HG03025 (cell line): Measurements from ENCODE around the gene DCDC2.
A peak's percentile ranks its signal among the peaks of the same experiment; 100 is the strongest.
"Not testable (repeated sequence)": the region's sequence is repeated elsewhere in the genome, so short reads cannot be mapped to it uniquely, and the experiment has no call there.

Experiments used
- ATAC-seq: cut with Tn5 transposase; IDR thresholded peaks from one replicate; pipeline ENCODE4 v1.9.1; 2021; ENCODE audit warnings: mild to moderate bottlenecking, moderate library complexity; ENCODE audit not compliant: unreplicated experiment, low FRiP score

Gene DCDC2

DNA sequence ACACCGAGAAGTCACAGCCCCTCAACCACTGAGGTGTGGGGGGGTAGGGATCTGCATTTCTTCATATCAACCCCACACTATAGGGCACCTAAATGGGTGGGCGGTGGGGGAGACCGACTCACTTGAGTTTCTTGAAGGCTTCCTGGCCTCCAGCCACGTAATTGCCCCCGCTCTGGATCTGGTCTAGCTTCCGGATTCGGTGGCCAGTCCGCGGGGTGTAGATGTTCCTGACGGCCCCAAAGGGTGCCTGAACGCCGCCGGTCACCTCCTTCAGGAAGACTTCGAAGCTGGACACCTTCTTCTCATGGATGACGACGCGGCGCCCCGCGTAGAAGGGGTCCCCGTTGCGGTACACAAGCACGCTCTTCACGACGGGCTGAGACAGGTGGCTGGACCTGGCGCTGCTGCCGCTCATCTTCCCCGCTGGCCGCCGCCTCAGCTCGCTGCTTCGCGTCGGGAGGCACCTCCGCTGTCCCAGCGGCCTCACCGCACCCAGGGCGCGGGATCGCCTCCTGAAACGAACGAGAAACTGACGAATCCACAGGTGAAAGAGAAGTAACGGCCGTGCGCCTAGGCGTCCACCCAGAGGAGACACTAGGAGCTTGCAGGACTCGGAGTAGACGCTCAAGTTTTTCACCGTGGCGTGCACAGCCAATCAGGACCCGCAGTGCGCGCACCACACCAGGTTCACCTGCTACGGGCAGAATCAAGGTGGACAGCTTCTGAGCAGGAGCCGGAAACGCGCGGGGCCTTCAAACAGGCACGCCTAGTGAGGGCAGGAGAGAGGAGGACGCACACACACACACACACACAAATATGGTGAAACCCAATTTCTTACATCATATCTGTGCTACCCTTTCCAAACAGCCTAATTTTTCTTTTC, at the start of gene DCDC2:
Gene DCDC2, minus strand, starts transcription at position 724 of the 883 bp plus-strand sequence. Its CDS starts 309 bp downstream, at position 415.
- ATAC-seq = no peak

DNA sequence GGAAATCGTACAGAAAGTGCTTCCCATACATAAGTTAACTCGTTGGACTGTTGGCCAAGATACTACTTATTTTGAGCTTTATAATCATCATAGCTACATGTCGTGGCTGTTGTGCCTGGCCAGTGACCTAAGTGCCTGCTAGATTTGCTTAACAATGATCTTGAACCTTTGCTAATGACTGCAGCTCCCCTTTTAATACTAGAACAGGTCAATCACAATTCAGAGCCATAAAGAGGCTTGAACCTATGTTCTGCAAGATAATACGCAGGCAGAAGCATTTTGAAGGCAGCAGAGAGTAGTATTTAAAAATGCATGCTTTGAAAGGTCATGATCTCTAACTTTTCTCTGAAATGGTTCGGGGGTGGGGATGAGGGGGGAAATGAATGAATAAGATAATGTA, 47.4 kb upstream of the DCDC2 start:
- no peak for ATAC-seq

DNA sequence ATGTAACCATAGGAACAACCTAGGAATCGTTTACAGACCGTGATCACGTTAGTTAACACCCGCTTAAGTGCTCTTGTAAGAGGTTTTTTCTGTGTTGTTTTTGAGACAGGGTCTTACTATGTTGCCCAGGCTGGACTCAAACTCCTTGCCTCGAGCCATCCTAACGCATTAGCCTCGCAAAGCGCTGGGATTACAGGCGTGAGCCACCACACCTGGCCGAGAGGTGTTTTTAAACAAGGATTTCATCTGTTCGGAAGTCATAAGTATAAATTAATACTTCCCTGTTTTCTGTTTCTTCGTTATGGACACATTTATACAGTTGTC, 45.6 kb upstream of the DCDC2 start:
- ATAC-seq = no peak

DNA sequence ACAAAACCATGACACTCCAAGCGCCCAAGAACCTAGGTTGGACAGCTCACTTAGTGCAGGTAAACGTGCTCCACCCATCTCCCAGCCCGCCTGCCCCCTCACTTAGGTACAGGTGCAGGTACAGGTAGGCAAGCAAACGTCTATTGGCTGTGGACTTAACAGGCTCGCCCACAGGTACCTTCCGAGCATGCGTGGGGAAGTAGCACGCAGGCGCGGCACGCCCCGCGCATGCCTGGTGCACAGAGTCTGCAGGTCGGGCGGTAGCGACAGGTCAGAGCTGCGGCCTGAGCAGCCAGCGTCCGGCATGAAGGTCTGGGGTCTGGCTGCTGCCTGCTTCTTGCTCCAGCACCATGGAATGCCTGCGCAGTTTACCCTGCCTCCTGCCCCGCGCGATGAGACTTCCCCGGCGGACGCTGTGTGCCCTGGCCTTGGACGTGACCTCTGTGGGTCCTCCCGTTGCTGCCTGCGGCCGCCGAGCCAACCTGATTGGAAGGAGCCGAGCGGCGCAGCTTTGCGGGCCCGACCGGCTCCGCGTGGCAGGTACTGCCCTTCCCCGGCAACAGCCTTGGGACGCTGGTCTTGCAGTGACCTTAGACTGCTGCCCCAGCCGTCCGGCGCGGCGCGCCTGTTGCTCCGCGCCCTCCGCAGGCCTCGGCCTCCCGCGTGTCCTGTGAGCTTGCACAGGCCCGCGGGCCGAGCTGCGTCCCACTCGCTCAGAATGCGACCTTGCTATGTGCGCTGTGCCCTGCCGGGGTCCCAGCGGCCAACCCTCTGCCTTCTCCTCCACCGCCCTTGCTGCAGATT, 45.0 kb upstream of the DCDC2 start, which contains the start of gene MRS2:
Gene MRS2, plus strand, starts transcription at position 240 of the 804 bp plus-strand sequence. Its CDS starts 111 bp downstream, at position 351.
- ATAC-seq = peak; percentile 98

DNA sequence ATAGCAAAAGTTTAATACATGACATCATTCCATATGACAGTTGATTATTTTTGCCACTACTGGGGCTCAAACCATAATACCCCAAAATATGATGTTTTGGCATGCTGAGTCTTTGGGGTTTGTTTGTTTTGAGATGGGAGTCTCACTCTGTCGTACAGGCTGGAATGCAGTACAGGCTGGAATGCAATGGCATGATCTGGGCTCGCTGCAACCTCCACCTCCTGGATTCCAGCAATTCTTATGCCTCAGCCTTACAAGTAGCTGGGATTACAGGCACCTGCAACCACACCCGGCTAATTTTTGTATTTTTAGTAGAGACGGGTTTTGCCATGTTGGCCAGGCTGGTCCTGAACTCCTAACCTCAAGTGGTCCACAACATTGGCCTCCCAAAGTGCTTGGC, 43.6 kb upstream of the DCDC2 start:
- no peak for ATAC-seq

DNA sequence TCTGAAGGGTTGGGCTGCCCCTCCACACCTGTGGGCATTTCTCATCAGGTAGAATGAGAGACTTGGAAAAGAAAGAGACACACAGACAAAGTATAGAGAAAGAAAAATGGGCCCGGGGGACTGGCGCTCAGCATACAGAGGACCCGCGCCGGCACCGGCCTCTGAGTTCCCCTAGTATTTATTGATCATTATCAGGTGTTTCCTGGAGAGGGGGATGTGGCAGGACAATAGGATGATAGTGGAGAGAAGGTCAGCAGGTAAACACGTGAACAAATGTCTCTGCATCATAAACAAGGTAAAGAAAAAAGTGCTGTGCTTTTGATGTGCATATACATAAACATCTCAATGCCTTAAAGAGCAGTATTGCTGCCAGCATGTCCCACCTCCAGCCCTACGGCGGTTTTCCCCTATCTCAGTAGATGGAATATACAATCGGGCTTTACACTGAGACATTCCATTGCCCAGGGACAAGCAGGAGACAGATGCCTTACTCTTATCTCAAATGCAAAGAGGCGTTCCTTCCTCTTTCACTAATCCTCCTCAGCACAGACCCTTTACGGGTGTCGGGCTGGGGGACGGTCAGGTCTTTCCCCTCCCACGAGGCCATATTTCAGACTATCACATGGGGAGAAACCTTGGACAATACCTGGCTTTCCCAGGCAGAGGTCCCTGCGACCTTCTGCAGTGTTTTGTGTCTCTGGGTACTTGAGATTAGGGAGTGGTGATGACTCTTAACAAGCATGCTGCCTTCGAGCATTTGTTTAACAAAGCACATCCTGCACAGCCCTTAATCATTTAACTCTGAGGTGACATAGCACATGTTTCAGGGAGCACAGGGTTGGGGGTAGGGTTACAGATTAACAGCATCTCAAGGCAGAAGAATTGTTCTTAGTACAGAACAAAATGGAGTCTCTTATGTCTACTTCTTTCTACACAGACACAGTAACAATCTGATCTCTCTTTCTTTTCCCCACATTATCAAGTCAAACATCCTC, 42.5 kb upstream of the DCDC2 start:
- not testable (repeated sequence) for ATAC-seq

DNA sequence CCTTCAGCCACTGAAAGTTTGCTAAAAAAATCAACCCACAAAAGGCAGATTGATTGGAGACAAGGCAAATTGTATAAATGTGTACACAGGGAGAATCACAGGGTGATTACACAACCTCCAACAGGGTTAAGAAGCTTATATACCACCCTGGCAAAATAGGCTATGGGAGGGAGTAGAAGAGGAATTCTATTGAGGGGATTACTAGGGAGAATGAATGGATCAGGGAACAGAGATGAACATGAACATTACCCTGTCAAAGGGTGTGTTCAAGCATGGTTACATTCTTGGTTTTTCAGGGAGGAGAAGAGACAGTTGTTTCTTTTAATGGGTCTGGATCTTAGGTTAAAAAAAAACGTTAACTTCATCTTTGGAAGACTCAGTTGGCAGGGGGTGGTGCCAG, 39.8 kb upstream of the DCDC2 start:
- ATAC-seq = no peak

DNA sequence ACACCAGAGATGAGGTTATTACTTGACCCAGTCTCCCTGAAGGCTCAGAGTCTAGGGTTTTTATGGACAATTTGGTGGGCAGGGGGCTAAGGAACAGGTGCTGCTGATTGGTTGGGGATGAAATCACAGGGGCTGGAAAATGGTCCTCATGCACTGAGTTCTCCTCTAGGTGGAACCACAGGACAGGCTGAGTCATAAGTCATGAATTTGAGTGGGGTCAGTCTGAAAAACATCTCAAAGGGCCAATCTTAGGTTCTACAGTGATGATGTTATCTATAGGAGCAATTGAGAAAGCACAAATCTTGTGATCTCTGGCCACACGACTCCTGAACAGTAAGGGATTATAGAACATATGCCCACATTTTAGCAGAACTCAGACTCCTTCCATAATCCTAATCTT, 39.0 kb upstream of the DCDC2 start:
- ATAC-seq = no peak

DNA sequence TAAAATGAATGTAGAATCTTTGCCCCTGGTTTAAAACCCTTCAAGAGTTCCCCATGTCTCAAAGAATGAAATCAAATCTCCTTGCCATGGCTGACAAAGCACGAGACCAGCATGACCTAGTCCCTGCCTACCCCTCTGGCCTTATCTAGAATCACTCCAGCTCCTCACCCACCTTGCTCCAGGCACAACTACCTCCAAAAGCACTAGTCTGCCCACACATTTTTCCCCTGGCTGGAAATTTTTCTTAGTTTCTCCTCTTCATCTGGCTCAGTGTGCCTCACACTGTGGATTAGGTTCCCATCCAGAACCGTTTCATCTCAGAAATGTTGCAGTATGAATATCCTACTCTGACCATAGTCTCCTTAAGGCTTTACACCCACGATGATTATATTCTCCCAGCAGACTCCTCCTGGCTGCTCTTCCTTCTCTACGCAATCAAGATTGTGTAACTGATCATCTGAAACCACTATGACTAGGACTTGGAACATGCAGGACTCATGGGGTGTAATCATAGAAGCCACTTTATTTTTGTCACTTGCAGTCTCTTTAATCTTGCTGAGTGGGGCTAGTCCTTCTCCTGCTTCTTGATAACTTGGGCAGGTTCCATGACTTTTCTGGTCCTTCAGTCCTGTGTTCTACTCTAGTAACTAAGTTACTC, 37.0 kb upstream of the DCDC2 start:
- no peak for ATAC-seq

DNA sequence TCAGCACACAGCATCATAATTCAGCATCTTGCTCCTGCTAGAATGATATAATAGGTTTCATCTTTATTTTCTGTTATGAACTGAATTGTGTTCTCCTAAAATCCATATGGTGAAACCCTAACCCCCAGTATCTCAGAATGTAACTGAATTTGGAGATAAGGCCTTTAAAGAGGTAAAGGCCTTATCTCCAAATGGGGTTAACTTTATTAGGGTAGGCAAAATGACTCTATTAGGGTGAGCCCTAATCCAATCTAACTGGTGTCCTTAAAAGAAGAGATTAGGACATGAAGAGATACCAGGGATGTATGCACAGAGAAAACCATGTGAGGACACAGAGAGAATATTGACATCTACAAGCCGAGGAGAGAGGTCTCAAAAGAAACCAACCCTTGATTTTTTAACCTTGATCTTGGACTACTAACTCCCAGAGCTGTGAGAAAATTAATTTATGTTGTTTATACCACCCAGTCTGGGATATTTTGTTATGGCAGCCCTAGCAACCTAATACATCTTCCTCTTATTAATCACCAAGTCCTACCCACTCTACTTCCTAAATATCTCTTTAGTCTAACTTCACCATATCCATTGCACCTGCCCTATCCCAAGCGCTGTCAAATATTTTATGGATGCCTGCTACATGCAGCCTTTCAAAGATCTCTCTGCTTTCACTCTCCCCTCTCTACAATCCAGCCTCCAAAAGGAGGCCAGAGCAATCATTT, 36.4 kb upstream of the DCDC2 start:
- ATAC-seq = no peak

DNA sequence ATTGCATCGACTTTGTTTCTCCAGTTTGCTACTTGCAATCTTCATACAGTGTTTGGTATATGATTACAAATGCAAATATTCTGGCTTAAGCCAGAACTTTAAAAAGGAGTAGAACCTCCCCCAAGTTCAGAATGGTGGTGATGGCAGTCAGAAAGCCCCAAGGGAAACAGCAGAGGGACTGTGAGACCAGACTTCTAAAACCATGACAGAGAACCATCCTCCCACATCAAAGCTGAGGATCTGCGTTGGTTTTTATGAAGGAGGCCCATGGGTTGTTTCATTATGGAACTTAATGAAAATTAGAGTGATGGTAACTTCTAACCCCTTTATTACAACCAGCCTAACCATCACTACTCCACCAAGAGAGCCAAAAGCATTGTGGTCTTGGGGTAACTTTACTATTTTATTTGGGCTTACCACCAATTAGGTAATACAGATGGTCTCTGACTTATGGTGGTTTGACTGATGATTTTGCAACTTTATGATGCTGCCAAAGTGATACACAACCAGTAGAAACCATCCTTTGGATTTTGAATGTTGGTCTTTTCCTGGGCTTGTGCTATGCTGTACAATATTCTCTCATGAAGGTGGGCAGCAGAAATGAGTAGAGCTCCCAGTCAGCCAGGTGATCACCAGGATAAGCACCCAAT, 34.0 kb upstream of the DCDC2 start:
- ATAC-seq = peak; percentile 78

DNA sequence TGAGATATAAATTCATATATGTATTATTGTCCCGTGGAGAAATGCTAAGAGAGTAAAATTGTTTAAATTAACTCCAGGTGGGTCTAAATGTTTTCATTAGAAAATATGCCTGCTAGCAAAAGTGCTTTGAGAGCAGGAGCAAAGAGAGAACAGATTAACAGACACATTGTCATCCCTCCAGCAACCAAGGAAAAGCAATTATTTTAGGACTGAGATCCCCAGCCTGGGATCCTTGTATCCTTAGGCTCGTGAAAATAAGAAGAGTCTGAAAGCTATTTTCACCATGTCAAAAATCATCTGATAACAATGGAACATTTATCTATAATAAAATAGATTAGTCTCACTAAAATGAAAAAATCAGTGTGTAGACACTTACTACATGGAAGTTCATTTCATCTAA, 33.3 kb upstream of the DCDC2 start:
- no peak for ATAC-seq

DNA sequence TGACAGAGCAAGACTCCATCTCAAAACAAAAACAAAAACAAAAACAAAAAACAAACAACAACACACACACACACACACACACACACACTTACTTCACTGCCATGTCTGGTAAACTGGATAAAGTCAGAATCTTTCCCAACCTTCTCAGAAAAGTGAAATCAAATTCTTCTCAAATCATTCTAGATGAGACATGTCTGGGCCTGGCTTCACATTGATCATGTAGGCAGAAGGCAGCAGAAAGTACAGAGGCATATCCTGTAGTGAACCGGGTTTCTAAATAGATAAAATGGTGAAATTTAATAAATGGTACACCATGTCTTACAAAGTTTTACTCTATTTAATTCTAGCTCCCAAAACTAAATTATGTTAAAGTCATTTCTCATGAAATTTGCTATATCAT, 30.0 kb upstream of the DCDC2 start:
- ATAC-seq = no peak

DNA sequence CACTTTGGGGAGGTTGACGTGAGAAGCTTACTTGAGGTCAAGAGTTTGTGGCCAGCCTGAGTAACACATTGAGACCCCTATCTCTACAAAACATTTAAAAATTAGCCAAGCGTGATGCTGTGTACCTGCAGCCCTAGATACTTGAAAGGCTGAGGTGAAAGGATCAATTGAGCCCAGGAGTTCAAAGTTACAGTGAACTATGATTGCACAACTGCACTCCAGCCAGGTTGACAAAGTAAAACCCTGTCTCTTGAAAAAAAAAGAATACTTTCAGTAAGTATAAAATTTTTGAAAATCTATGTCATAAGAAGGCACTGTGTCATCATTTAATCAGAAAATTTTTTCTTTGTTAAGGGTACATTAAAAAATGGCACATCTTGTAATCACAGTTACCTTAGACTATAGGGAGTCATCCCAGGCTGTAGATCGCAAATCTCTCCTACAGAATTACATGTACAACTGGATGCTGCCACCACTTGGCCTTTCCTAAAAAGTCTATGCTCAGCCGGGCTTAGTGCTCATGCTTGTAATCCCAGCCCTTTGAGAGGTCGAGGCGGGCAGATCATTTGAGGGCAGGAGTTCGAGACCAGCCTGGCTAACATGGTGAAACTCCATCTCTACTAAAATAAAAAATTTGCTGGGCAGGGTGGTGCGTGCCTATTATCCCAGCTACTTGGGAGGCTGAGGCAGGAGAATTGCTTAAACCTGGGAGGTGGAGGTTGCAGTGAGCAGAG, 27.8 kb upstream of the DCDC2 start:
- no peak for ATAC-seq

DNA sequence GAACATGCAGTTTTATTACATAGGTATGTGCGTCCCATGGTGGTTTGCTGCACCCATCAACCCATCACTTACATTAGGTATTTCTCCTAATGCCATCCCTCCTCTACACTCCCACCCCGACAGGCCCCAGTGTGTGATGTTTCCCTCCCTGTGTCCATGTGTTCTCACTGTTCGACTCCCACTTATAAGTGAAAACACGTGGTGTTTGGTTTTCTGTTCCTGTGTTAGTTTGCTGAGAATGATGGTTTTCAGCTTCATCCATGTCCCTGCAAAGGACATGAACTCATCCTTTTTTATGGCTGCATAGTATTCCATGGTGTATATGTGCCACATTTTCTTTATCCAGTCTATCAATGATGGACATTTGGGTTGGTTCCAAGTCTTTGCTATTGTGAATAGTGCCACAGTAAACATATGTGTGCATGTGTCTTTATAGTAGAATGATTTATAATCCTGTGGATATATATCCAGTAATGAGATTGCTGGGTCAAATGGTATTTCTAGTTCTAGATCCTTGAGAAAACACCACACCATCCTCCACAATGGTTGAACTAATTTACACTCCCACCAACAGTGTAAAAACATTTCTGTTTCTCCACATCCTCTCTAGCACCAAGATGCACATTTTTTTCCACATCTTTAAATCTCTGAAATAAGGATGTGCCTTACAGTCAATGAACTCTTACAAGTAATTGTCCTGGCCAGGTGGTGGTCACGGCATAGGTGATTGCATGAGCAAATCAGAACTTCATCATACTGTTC, 26.7 kb upstream of the DCDC2 start:
- not testable (repeated sequence) for ATAC-seq

DNA sequence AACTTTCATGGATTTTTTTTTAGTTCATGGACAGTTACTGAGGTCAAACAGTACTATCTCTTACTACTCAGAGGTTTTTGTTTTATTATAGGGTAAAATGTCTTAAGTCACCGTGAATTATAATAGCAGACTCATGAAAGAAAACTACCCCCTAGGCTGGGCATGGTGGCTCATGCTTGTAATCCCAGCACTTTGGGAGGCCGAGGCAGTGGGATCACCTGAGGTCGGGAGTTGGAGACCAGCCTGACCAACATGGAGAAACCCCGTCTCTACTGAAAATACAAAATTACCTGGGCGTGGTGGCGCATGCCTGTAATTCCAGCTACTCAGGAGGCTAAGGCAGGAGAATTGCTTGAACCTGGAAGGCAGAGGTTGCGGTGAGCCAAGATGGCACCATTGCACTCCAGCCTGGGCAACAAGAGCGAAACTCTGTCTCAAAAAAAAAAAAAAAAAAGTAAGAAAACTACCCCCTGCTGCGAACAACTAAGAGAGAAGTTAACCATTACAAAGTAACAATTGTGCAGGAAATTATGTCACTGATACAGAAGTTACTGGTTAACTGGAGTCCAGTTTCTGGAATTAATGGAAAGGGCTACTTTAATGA, 25.1 kb upstream of the DCDC2 start:
- not testable (repeated sequence) for ATAC-seq

DNA sequence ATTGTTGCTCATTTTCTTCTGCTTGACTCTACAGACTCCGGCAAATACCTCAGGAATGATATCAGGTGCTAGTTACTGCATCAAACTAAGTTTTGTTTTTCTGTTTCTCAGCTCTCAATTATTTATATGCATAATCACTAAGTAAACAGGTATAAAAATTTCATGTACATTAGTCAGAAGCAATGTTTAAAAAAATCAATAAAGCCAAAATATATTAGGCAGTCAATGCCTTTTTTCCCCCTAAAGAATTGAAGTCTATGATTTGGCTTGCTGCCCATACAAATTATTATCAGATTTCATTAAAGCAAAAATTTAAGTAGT, 24.3 kb upstream of the DCDC2 start:
- no peak for ATAC-seq
